GM19043 (cell line): ENCODE data around the gene BRPF1.

Source experiments
- ATAC-seq: cut with Tn5 transposase; IDR thresholded peaks from one replicate; pipeline ENCODE4 v1.9.1; 2021; ENCODE audit warnings: low read depth; ENCODE audit not compliant: unreplicated experiment

Gene BRPF1

DNA sequence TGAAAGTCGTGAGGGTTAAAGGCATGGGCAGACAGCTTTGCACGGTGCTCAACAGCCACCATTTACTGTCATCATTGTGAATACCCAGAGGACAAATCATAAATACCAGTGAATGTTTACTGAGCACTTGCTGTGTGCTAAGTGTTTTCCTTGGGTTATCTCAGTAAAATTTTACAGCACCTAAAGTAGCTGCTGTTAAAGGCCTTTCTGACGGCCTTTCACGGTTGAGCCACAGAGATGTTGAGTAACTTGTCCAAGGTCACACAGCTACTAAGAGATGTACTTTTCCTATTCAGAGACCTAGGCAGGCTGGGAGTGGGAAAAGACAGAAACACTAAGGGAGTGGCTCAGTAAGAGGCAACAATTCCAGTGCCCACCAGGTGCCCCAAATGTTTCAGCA, 28.3 kb upstream of the BRPF1 start:
- no peak for ATAC-seq

GRCh38 chr3:9703736-9704346, 27.7 kb upstream of the BRPF1 start, which contains the start of gene CPNE9:
Gene CPNE9, plus strand, starts transcription at chr3:9703833. Its CDS starts 164 bp downstream, at chr3:9703997.
- ATAC-seq, result no peak

DNA sequence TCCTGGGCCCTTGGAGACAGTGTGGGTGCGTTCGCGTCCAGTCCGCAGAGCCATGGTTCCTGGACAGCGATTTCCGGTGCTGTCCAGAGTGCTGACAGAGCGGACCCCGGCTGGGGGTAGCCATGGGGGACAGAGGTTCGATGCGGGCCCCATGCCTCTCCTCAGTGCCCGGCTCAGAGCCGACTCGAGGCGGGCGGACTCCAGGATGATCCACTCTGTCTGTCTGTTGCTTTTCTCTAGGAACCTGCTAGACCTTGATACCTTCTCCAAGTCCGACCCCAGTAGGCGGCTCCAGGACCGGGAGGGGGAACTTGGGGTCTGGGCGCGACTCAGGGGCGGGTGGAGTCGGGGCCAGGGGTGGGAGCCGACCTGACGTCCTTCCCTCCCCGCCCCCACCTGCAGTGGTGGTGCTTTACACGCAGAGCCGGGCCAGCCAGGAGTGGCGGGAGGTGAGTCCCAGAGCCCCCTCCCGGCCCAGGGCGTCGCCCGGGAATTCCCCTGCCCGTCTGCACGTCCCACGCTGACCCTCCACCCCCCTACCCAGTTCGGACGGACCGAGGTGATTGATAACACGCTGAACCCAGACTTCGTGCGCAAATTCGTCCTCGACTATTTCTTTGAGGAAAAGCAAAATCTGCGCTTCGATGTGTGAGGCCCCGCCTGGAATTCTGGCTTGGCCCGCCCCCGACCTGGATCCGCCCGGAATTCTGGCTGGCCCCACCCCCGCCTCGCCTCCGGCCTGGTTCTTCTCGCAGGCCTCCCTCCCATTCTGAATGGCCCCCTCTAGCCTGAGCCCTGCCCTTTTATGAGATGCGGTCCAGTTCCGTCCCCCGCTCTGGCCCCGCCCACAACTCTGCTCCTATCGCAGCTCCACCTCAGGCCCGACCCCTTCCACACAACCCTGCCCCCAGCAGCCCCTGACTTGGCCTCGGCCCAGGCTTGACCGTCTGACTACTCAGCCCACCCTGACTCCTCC, 26.9 kb upstream of the BRPF1 start:
- no peak for ATAC-seq

DNA sequence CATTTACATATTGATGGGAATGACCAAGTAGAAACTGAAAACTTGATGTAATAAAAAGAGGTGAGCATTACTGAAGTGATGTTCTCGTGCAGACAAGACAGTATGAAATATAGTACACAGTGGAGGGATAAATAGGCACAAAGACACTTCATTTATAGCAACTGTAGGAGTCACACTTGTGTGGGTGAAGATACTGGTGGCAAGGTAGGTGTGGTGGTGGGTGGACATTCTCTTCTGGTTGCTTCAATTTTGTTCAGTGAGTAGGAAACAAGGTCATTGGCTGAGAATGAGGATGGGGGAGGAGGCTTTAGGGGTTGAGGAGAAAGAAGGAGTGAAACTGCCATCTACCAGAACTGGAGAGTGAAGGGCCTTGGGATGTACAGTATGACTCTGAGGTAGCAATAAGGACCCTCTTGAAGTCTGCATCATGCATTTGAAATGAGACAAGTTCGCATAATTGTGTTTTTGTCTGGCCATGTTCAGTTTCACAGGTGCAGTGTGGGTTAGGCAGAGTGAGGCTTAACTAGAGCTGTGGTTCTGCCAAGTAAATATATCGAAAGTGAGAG, 21.3 kb upstream of the BRPF1 start:
- ATAC-seq, result no peak

DNA sequence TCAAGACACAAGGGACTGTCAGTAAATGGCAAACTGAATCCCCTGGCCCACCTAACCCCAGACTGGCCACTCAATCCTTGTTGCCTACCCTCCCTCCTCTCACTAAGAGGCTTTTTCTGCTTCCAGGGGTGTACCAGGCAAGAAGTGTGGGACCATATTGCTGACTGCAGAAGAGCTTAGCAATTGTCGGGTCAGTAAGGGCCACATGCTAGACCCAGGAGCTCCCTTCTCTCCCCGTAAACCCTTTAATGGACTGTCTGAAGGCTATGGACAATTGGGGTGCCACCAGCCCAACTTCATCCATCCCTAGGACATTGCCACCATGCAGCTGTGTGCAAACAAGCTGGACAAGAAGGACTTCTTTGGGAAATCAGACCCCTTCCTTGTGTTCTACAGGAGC, 19.1 kb upstream of the BRPF1 start:
- no peak for ATAC-seq

DNA sequence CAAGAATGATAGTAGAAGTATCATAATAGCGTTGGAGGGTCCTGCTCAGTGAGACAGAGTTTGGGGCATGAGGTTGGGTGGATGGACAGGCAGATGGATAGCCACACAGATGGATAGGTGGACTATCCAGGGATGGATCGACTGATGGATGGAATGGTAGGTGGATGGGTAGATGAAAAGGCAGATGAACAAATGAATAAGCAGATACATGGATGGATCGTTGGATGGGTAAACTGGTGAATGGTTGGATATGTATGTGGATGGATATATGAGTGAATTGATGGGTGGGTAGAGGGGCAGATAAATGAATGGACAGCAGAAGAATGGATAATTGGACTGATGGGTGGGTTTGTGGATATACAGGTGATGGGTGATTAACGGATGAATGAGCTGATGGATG, 18.4 kb upstream of the BRPF1 start:
- ATAC-seq, result no peak

GRCh38 chr3:9715136-9715535, 16.4 kb upstream of the BRPF1 start:
- no peak for ATAC-seq

GRCh38 chr3:9715764-9716437, 15.6 kb upstream of the BRPF1 start:
- ATAC-seq, result no peak

GRCh38 chr3:9716801-9717555, 14.6 kb upstream of the BRPF1 start:
- ATAC-seq, result no peak

DNA sequence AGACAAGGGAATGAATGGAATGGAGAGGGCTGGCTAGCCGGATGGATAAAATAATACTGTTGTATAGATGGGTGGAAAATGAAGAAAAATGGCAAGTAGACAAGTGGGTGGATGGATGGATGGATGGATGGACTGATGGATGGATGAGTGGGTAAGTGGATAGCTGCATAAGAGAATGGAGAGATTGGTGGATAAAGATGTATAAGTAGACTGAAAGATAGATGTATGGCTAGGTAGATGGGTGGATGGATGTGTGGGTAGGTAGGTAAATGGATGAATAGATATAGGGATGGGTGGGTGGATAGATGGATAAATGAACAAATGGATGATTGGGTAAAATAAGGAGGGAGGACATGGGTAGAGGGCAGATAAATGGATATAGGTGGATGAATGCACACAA, 14.0 kb upstream of the BRPF1 start:
- no peak for ATAC-seq

GRCh38 chr3:9718118-9718517, 13.4 kb upstream of the BRPF1 start:
- ATAC-seq, result no peak

DNA sequence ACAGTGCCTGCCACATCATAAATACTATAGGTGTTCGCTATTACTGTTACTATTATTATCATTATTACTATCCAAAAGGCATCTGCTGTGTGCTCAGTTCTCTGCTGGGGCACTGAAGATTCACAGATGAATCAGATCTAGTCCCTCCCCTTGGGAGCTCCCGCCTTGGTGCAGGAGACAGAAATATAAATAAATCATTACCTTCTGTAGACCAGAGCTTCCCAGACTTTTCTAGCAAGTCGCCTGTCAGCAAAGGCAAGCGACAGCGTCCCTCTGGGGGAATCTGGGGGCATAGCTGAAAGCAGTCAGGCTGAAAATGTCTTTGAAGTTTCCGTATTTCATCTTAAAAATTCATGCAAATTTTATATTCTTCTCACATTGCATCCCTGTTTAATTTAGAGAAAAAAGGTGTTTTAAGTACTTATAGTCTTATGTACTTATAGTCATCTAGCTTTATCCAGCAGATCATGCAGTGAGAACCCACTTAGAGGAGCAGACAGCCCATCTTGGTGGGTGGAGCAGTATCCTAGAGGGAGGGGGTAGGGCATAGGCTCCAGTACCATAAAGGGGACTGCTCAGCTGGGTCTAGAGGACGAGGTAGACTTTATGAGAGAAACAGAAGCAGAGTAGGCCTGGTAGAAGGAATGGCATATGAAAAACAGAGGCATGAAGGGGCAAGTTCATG, 10.4 kb upstream of the BRPF1 start:
- ATAC-seq, result no peak

GRCh38 chr3:9721700-9722060, 9.9 kb upstream of the BRPF1 start:
- ATAC-seq, result no peak

- ATAC-seq, result no peak
Measured at GRCh38 chr3:9725775-9726515, 5.6 kb upstream of the BRPF1 start.

- ATAC-seq, result no peak
Measured at GRCh38 chr3:9727041-9727595, 4.4 kb upstream of the BRPF1 start.

DNA sequence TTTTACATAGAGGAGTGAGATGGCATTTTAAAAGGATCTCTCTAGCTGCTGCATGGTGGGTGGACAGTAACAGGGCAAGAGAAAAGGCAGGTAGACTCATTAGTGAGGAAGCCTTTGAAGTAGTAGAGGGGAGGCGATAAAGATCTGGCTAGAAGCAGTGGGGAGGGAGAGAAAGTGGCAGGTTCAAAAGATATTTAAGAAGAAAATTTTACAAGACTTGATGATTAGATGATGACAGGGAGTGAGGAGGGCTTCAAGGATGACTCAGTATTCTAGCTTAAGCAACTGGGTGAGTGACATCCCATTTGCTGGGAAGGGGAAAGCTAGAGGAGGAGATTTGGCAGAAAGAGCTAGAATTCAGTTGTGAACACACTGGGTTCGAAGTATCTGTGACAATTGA, 3.8 kb upstream of the BRPF1 start:
- no peak for ATAC-seq

GRCh38 chr3:9729419-9729818, 2.1 kb upstream of the BRPF1 start:
- no peak for ATAC-seq

GRCh38 chr3:9730657-9731205, 804 bp upstream of the BRPF1 start:
- ATAC-seq, result peak; percentile 34
